ENCODE results near the gene ARRDC3.

ARRDC3 gene

GRCh38 chr5:91383956-91384300 lies 811 bp upstream of the ARRDC3 start:
- DNase-seq, result no peak

- DNase-seq, result no peak
Measured at GRCh38 chr5:91382530-91383026, 539 bp downstream of the ARRDC3 start.

DNA sequence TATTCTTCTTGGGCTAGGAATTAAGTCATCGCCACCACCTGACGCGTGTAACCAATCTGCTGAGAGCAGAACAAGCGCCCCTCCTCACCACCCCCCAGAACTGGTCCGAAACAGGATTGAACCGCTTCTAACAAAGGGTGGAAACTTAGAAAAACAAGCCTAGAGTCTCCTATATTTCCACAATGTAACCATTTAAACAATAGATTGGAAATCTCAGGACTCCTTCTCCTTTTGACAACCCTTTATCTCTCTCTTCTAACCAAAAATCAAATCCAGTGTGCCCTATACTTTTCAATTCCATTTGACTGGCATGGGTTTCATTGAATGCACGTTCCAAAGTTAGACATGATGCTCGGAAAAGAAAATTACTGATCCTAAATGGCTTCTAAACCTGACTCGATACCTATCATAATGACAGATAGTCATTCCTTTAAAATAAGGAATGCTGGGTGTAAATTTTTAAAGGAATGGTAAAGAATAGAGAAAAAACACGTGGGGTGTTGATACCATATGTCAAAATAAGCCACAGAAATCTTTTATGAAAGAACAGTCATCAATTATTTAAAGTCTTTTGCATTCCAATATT lies 1.2 kb downstream of the ARRDC3 start:
- DNase-seq, result peak; percentile 72

- DNase-seq, result no peak
Measured at GRCh38 chr5:91381239-91381773, 1.8 kb downstream of the ARRDC3 start.

DNA sequence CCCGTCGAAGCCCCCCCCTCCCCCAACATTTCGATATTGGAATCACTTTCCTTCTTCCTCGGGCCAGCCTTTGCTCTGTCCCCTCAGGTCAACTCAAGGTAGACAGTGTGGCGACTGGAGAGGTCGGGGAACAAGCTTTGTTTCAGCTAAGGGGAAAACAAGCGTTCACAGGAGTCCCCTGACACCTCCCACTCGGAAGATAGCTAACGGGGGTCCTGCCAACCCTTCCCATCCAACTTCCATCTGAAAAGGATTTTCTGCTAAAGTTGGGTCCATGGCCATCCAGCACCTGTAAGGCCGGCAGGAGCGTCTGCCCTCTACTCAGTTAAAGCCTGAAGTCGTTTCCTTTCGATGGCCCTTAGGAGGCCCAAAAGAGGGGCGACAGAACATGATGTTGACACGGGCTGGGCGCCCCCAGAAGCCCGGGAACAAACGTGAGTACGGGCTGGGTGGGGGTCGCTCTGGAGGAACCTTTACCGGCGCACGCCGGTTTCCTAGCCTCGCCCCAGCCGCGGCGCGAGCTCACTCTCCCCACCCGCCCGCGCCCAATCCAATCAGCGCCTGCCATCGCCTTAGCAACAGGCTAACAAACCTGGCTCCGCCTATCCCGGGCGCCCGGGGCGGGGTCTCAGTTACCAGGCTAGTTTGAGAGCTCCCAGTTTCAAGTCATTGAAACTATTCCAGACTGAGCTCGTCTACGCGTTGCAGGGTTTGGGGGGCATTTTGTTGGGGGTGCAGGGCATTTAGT lies 2.5 kb downstream of the ARRDC3 start:
- peak; percentile 96 for DNase-seq

DNA sequence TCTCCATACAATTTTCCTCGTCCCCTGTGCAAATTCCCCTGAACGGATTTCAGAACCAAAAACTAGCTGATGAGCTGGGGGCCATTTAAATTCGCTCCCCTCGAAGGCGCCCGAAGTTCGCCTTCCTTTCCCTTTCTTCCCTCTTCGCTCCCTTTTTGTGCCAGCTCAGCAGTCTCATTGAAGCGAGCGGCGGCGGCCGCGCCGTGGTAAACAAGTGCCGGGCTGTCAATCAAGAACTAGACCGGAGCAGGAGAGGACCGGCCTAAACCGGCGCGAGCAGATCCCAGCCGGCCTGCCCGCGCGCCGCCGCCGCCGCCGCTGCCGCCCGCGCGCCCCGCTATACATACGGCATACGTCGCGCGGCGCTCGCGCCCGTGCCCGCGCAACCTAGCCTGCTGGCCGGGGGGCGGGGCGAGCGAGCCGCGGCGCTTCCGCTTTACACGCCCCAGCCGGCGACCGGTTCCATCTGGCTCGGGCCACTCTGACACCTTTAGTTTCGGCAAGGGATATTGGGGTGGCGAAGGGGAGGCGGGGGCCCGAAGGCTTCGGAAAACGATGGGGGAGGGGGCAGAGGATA lies 3.1 kb downstream of the ARRDC3 start:
- peak; percentile 97 for DNase-seq

DNA sequence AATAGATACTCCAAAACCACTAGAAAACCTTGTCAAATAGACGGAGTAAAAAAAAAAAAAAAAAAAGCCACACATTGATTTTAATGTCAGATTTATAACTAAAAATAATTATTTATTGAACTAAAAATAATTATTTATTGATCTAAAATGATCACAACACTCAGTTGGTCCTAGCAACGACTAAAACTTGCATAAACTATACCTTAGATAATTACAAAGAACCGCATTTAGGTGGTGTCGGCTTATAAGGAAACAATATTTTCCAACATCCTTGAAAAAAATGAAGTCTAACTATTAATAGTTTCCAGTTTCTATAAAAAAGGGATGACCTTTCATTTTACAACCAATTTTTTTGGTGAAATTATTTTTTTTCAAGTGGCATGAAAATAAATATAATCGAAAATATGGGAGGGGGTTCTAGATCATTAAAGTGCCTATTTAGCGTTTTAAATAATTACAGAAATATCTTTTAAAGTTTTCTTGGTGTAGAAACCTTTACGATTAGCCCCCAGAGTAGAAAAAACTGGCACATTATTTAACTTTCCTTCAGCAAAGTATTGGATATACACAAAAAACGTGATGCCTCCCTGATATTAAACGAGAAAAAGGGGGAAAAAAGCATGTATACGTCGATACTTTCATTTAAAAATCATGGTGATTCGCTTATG lies 3.7 kb downstream of the ARRDC3 start:
- DNase-seq, result no peak

GRCh38 chr5:91378752-91379211 lies 4.3 kb downstream of the ARRDC3 start:
- no peak for DNase-seq

GRCh38 chr5:91374893-91375520 lies 8.1 kb downstream of the ARRDC3 start:
- DNase-seq, result no peak

DNA sequence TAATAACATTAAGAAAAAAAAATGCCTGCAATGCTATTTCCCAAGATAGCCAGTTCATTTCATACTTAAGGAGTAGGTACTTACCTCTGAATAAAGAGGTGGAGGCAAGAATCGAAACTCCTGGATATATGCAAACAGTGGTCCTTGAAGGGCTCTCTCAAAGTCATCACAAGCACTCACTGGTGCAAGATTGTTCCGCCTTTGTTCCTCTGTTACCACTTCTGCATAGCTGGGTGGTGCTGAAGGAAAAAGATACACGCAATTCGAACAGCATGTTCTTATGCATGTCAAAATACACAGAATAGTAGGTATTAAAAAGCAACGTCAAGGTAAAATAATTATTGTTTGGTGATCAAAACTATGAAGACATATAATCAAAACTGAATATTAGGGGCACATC lies 9.5 kb downstream of the ARRDC3 start:
- DNase-seq, result no peak

GRCh38 chr5:91373006-91373405 lies 10.1 kb downstream of the ARRDC3 start:
- no peak for DNase-seq

DNA sequence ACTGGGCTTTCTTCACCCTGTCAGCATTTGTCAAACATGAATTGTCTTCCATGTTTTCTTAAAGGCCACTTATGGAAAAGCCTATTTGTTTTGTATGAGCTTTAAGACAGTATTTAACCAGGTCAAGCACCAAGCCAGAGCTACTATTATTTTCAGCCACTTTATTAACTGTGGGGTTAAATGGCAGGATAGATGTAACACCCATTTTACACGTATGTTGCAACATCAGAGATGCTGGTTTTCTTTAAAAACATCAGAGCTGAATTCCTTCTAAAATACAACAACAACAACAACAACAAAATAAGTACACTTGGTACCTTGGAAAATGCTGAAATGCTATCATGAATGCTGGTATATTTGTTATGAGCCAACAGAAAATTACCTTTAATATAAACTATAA lies 13.6 kb downstream of the ARRDC3 start:
- DNase-seq, result no peak

DNA sequence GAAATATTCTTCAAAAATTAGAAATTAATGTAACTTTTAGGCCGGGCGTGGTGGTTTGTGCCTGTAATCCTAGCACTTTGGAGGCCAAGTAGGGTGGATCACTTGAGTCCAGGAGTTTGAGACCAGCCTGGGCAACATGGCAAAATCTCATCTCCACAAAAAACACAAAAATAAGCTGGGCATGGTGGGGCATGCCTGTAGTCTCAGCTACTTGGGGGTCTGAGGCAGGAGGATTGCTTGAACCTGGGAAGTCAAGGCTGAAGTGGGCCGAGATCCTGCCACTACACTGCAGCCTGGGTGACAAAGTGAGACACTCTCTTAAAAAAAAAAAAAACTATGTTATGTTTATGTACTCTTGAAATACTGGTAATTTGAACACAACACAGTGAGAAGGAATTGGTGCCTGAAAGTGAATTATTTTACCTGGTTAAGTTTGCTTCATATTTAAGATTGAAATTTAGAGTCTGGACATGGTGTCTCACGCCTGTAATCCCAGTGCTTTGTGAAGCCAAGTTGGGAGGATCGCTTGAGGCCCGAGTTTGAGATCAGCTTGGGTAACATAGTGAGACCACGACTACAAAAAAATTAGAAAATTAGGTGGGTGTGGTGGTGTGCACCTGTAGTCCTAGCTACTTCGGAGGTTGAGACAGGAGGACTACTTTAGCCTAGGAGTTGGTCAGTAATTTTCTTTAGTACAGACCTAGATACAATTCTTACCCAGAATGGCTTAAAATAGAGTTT lies 15.0 kb downstream of the ARRDC3 start:
- no peak for DNase-seq

DNA sequence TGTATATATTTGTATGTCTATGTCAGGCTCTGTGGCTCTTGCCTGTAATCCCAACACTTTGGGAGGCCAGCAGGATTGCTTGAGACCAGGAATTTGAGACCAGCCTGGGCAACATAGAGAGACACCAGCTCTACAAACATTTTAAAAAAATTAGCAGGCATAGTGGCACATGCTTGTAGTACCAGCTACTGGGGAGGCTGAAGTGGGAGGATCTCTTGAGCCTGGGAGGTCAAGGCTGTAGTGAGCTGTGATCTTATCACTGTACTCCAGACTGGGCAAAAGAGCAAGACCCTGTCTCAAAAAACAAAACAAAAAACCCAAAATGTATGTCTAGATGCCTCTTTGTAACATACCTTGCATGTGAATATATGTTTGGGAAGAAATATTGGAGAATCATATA lies 15.8 kb downstream of the ARRDC3 start:
- DNase-seq, result no peak

DNA sequence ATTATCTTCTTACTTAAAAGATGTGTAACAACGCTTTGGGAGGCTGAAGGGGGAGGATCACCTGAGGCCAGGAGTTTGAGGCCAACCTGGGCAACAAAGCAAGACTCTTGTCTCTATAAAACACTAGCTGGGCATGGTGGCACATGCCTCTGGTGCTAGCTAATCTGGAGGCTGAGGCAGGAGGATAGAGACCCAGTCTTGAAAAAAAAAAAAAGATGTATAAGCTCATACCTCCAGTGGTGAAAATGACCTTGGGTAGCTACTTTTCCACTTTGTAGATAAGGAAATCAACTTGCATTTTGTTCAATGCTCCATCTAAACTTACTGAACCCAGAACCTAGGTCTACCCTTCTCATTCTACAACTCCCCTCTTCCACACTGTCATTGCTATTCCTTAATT lies 16.6 kb downstream of the ARRDC3 start:
- DNase-seq, result no peak

DNA sequence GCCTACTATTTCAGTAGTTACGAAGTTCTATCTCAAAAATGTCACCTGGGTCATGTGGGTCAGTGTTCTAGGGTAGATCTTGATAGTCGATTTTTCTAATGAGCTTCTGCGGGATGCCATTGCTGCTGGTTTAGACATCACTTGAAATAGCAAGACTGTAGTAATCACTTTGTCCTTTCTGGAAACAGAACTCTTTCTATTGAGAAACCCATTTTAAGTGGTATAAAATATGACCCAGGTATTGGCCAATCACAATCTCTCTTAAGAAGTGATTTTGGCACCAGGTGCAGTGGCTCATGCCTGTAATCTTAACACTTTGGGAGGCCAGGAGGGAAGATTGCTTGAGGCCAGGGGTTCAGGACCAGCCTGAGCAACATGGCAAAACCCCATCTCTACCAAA lies 17.6 kb downstream of the ARRDC3 start:
- DNase-seq, result no peak

GRCh38 chr5:91362935-91363334 lies 20.2 kb downstream of the ARRDC3 start:
- DNase-seq, result no peak

- no peak for DNase-seq
Measured at GRCh38 chr5:91361790-91362189, 21.3 kb downstream of the ARRDC3 start.

DNA sequence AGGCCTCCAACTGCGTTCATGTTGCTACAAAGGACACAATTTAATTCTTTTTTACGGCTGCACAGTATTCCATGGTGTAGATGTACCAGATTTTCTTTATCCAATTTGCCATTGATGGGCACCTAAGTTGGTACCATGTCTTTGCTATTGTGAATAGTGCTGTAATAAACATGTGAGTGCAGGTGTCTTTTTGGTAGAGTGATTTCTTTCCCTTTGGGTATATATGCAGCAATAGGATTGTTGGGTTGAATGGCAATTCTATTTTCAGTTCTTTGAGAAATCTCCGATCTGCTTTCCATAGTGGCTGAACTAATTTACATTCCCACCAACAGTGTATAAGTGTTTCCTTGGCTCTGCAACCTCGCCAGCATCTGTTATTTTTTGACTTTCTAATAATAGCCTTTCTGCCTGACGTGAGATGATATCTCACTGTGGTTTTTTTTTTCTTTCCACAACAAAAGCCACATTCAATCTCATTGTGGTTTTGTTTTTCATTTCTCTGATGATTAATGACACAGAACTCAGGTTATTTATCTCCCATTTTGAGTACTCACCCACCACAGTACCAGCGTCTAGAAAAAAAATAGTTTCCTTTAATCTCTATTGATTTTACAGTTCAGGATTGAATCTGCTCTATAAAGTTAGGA lies 21.9 kb downstream of the ARRDC3 start:
- DNase-seq, result no peak

- DNase-seq, result no peak
Measured at GRCh38 chr5:91359962-91360609, 23.0 kb downstream of the ARRDC3 start.

GRCh38 chr5:91357806-91358205 lies 25.3 kb downstream of the ARRDC3 start:
- DNase-seq, result no peak

Measured in activated CD8-positive, alpha-beta memory T cell treated with anti-CD3 and anti-CD28 coated beads, Interleukin-2, amount 50 U/mL, for 48 hours (primary cell).